K562 (cell line): ENCODE measurements around the gene ABCC1. TPM values are rescaled to one million over a fixed set of nuclear protein-coding genes. Genes with fewer than 3 reads are reported as not detected.

Experiments used
- AFF4 ChIP-seq: sonication (generic); formaldehyde crosslinking; IDR thresholded peaks from 2 replicates; pipeline ENCODE4 v1.8.0; 2023; ENCODE audit warnings: mild to moderate bottlenecking, missing genetic modification reagents
- CHD4 ChIP-seq: fragments of 200-600 bp; sonication (generic); IDR thresholded peaks from 3 replicates; pipeline ENCODE4 v1.6.1; 2012; ENCODE audit warnings: low read depth, mild to moderate bottlenecking, mixed read lengths, low read length, inconsistent platforms; ENCODE audit not compliant: insufficient read depth, insufficient replicate concordance, poor library complexity, severe bottlenecking
- DDX20 ChIP-seq: fragments of 450-650 bp; IDR thresholded peaks from 2 replicates; pipeline ENCODE4 v1.6.1; 2016; ENCODE audit warnings: missing genetic modification characterization, low read depth, mild to moderate bottlenecking, missing compliant biosample characterization, moderate library complexity
- HNRNPH1 ChIP-seq: fragments of 200-400 bp; formaldehyde crosslinking; optimal IDR thresholded peaks from 2 replicates; pipeline ENCODE3; 2017; ENCODE audit warnings: low read depth, mild to moderate bottlenecking, low read length, moderate library complexity
- HNRNPL ChIP-seq: fragments of 200-400 bp; formaldehyde crosslinking; IDR thresholded peaks from 2 replicates; pipeline ENCODE4 v1.6.1; 2017; ENCODE audit warnings: low read depth, mild to moderate bottlenecking, low read length
- TARDBP ChIP-seq: fragments of 450-650 bp; IDR thresholded peaks from 2 replicates; pipeline ENCODE4 v1.6.1; 2016
- XRCC4 ChIP-seq: IDR thresholded peaks from one replicate; pipeline ENCODE4 v1.6.1; 2011; ENCODE audit not compliant: insufficient read depth, insufficient read length; ENCODE audit errors: extremely low read depth
- ZKSCAN8 ChIP-seq: fragments of 200-800 bp; sonication (Bioruptor generic); IDR thresholded peaks from 2 replicates; pipeline ENCODE4 v1.6.1; 2016; ENCODE audit warnings: missing genetic modification characterization, missing compliant biosample characterization
- ZNF121 ChIP-seq: sonication (generic); formaldehyde crosslinking; conservative IDR thresholded peaks from 2 replicates; pipeline ENCODE4 v1.8.0; 2022; ENCODE audit warnings: missing genetic modification reagents
- ZNF347 ChIP-seq: fragments of 450-650 bp; formaldehyde crosslinking; IDR thresholded peaks from 2 replicates; pipeline ENCODE4 v1.4.0; 2020; ENCODE audit warnings: low read depth, mild to moderate bottlenecking, moderate library complexity
- ZNF655 ChIP-seq: fragments of 250-450 bp; sonication (Bioruptor Pico); IDR thresholded peaks from 2 replicates; pipeline ENCODE4 v1.5.0; 2021
- polyA plus RNA-seq, 8 experiments: library from polyadenylated mRNA; depleted of rRNA in 4 of 8; stranded (reverse) in 5 of 8; unstranded in 3 of 8; fragments of >200 nt; fragmentation: Nextera tagmentation in 2 of 8; fragmentation: Illumina TruSeq in 1 of 8; extraction: Ambion mirVana in 2 of 8; extraction: Trizol in 1 of 8; gene quantifications; 2 replicates each; pipeline versions ENCODE4 v1.2.1 to v1.2.3, GENCODE V29; 2011 to 2014; ENCODE audit warnings: inconsistent platforms in 1 of 8, missing spikeins in 1 of 8
- total RNA-seq, 7 experiments: library from RNA; depleted of rRNA in 6 of 7; stranded (reverse); fragments of >200 nt in 6 of 7; fragmentation: Illumina TruSeq in 2 of 7; extraction: Trizol in 2 of 7; gene quantifications; 2 replicates each; pipeline versions ENCODE4 v1.2.1 to v1.2.3, GENCODE V29; 2011 to 2021; ENCODE audit warnings: low replicate concordance in 1 of 7
- TF ChIP-seq, protein P1 (sequence below), 2 experiments: fragments of 150-350 bp in 1 of 2; IDR thresholded peaks; 2 replicates each; pipeline ENCODE4 v1.6.1; 2012 to 2016; ENCODE audit warnings: low read depth in 2 of 2, low read length in 2 of 2, mild to moderate bottlenecking in 1 of 2, moderate library complexity in 1 of 2
- TF ChIP-seq, protein P2 (sequence below): fragments of 450-650 bp; IDR thresholded peaks from 2 replicates; pipeline ENCODE4 v1.6.1; 2016; ENCODE audit warnings: missing biosample characterization, missing genetic modification characterization
- TF ChIP-seq, protein P3 (sequence below): fragments of 450-650 bp; formaldehyde crosslinking; IDR thresholded peaks from 2 replicates; pipeline ENCODE4 v1.4.0; 2020; ENCODE audit warnings: mild to moderate bottlenecking
- TF ChIP-seq, protein P4 (sequence below): sonication (generic); formaldehyde crosslinking; IDR thresholded peaks from 2 replicates; pipeline ENCODE4 v1.8.0; 2022; ENCODE audit warnings: mild to moderate bottlenecking, missing genetic modification reagents, borderline replicate concordance

Gene ABCC1
- total and polyA plus RNA-seq, 9 of the 15 experiments (the other 6 are each of a cell fraction or from before 2014, with no cell fraction given), result 3.9 to 41.6 (median 10.0) TPM

DNA sequence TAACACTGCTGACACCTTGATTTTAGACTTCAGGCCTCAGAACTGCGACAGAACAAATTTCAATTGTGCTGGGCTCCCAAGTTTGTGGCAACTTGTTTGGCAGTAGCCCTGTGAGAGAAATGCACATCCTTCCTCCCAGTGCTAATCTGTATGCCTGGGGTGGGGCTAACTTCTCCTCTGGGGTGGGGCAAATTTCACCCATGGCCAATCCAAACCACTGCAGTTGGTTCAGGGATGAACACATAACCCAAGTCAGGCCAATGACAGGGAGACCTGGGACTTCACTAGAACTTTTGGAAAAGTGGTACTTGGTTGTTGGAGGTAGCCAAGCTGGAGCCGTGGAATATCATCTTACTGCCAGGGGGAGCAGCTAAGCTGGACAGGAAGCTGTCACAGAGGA lies 217.5 kb downstream of the ABCC1 start (continued):
- TF ChIP-seq, protein P1, sequence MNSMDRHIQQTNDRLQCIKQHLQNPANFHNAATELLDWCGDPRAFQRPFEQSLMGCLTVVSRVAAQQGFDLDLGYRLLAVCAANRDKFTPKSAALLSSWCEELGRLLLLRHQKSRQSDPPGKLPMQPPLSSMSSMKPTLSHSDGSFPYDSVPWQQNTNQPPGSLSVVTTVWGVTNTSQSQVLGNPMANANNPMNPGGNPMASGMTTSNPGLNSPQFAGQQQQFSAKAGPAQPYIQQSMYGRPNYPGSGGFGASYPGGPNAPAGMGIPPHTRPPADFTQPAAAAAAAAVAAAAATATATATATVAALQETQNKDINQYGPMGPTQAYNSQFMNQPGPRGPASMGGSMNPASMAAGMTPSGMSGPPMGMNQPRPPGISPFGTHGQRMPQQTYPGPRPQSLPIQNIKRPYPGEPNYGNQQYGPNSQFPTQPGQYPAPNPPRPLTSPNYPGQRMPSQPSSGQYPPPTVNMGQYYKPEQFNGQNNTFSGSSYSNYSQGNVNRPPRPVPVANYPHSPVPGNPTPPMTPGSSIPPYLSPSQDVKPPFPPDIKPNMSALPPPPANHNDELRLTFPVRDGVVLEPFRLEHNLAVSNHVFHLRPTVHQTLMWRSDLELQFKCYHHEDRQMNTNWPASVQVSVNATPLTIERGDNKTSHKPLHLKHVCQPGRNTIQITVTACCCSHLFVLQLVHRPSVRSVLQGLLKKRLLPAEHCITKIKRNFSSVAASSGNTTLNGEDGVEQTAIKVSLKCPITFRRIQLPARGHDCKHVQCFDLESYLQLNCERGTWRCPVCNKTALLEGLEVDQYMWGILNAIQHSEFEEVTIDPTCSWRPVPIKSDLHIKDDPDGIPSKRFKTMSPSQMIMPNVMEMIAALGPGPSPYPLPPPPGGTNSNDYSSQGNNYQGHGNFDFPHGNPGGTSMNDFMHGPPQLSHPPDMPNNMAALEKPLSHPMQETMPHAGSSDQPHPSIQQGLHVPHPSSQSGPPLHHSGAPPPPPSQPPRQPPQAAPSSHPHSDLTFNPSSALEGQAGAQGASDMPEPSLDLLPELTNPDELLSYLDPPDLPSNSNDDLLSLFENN (IDR thresholded peaks at IDR 0.05; ENCODE audit: low read depth in 2 of 2, low read length in 2 of 2), result no peak
- TF ChIP-seq ZKSCAN8 (CRISPR knock-in tag) (no peak), ZNF655 (CRISPR knock-in tag) (no peak), HNRNPL (no peak), ZNF121 (CRISPR knock-in tag) (no peak), CHD4 (no peak), XRCC4 (no peak), ZNF347 (CRISPR knock-in tag) (no peak), AFF4 (CRISPR knock-in tag) (no peak), TARDBP (no peak), HNRNPH1 (no peak), DDX20 (tag) (no peak)
- TF ChIP-seq, protein P2, sequence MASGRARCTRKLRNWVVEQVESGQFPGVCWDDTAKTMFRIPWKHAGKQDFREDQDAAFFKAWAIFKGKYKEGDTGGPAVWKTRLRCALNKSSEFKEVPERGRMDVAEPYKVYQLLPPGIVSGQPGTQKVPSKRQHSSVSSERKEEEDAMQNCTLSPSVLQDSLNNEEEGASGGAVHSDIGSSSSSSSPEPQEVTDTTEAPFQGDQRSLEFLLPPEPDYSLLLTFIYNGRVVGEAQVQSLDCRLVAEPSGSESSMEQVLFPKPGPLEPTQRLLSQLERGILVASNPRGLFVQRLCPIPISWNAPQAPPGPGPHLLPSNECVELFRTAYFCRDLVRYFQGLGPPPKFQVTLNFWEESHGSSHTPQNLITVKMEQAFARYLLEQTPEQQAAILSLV (tag), result no peak
- TF ChIP-seq, protein P3, sequence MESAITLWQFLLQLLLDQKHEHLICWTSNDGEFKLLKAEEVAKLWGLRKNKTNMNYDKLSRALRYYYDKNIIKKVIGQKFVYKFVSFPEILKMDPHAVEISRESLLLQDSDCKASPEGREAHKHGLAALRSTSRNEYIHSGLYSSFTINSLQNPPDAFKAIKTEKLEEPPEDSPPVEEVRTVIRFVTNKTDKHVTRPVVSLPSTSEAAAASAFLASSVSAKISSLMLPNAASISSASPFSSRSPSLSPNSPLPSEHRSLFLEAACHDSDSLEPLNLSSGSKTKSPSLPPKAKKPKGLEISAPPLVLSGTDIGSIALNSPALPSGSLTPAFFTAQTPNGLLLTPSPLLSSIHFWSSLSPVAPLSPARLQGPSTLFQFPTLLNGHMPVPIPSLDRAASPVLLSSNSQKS (CRISPR knock-in tag), result no peak
- TF ChIP-seq, protein P4, sequence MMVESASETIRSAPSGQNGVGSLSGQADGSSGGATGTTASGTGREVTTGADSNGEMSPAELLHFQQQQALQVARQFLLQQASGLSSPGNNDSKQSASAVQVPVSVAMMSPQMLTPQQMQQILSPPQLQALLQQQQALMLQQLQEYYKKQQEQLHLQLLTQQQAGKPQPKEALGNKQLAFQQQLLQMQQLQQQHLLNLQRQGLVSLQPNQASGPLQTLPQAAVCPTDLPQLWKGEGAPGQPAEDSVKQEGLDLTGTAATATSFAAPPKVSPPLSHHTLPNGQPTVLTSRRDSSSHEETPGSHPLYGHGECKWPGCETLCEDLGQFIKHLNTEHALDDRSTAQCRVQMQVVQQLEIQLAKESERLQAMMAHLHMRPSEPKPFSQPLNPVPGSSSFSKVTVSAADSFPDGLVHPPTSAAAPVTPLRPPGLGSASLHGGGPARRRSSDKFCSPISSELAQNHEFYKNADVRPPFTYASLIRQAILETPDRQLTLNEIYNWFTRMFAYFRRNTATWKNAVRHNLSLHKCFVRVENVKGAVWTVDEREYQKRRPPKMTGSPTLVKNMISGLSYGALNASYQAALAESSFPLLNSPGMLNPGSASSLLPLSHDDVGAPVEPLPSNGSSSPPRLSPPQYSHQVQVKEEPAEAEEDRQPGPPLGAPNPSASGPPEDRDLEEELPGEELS (CRISPR knock-in tag), result no peak
